ENCODE data around the gene SYNGR2. TPM values are rescaled to one million over a fixed set of nuclear protein-coding genes. Genes with fewer than 3 reads are reported as not detected.
A peak's percentile ranks its signal among the peaks of the same experiment; 100 is the strongest.

SYNGR2 gene
- total and polyA plus RNA-seq, 12 donors = 92.8 to 200 (median 116) TPM

DNA sequence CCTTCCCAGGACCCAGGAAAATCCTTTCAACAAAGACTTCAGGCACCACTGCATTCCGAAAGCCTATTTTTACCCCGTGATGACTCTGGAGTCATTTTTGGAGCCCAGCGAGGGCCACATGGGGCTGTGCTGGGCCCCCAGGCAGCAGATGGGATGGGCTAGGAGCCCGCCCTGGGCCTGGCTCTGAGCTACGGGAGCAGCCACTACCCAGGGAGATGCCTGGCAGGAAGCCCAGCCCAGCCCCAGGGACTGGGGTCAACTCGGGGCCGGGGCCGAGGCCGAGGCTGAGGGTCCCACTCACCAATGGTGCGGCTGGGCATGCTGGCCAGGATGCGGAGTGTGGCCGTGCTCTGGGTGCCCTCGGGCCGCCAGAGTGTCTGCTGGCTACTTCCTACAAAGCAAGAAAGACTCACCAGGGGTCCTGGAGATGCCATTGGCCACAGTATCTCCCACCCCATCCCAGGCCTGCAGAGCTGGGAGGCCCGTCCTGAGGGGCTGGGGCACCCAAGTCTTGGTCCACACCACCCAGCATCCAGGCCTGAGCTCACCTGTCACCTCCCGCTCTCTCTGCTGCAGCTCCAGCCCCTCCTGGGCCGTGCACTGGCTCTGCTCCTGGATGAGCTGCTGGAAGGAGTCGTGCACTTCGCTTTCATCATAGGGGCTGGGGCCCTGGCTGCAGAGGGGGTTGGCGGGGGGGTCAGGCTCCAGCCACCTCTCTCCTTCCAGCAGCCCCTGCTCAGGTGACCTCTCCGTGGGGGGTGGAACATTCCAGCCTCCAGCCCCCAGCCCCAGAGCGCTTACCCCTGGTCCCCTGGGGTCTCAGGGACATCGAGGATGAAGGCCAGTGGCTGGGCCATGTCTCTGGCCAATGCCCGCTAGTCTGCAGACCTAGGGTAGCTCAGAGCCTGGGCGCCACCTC, 42.1 kb upstream of the SYNGR2 start:
- peak overlapping the region in 7 of 10 donors; percentile 12 to 97 (median 92) for H3K4me3 ChIP-seq

GRCh38 chr17:78126895-78127238, 41.5 kb upstream of the SYNGR2 start:
- Histone ChIP-seq H3K36me3 (peaks cover 0 to 49% (median 28%) of the 10 kb centered on the region in 9 donors), H3K27me3 (peaks cover 0 to 3% (median 0%) of the 10 kb centered on the region in 7 donors), H3K4me3 (peak overlapping the region in 7 of 10 donors; percentile 57 to 97 (median 92)), H3K9me3 (no peaks in the 10 kb centered on the region), H3K27ac (peak overlapping the region; percentile 89 to 98 (median 96)), H3K4me1 (peaks cover 31 to 89% (median 72%) of the 10 kb centered on the region in 9 donors)
- WGBS, 2 donors = 45 to 52% methylated on average over 6 of the region's 6 CpGs
- intact Hi-C loops (cut with DNase I) = loop anchor here in 6 of 10 donors (2.0 to 5.0 kb wide), 4 partner anchors 20 to 120 kb away; no protein-coding TSS in a partner anchor
- no peak for DNase-seq
- TF ChIP-seq, protein P1, sequence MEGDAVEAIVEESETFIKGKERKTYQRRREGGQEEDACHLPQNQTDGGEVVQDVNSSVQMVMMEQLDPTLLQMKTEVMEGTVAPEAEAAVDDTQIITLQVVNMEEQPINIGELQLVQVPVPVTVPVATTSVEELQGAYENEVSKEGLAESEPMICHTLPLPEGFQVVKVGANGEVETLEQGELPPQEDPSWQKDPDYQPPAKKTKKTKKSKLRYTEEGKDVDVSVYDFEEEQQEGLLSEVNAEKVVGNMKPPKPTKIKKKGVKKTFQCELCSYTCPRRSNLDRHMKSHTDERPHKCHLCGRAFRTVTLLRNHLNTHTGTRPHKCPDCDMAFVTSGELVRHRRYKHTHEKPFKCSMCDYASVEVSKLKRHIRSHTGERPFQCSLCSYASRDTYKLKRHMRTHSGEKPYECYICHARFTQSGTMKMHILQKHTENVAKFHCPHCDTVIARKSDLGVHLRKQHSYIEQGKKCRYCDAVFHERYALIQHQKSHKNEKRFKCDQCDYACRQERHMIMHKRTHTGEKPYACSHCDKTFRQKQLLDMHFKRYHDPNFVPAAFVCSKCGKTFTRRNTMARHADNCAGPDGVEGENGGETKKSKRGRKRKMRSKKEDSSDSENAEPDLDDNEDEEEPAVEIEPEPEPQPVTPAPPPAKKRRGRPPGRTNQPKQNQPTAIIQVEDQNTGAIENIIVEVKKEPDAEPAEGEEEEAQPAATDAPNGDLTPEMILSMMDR (IDR thresholded peaks at IDR 0.05) = no peak
- ATAC-seq = no peak

More for the DNA sequence above, 42.1 kb upstream of the SYNGR2 start:
- 40 to 53% methylated on average over 25 of the region's 25 CpGs for WGBS, 2 donors
- intact Hi-C loops (cut with DNase I) = loop anchor here in 6 of 10 donors (2.0 to 5.0 kb wide), 4 partner anchors 19 to 121 kb away; no protein-coding TSS in a partner anchor
- DNase-seq (peak in 1 of 2 donors; percentile 68), ATAC-seq (peak; percentile 5 to 62 (median 37))
- Histone ChIP-seq H3K27ac (peak overlapping the region; percentile 89 to 98 (median 96)), H3K4me1 (peaks cover 31 to 89% (median 66%) of the 10 kb centered on the region in 9 donors), H3K36me3 (peaks cover 0 to 56% (median 29%) of the 10 kb centered on the region in 9 donors), H3K9me3 (no peaks in the 10 kb centered on the region), H3K27me3 (peaks cover 0 to under 1% (median 0%) of the 10 kb centered on the region in 7 donors)
- TF ChIP-seq, protein P1 (IDR thresholded peaks at IDR 0.05) = no peak

DNA sequence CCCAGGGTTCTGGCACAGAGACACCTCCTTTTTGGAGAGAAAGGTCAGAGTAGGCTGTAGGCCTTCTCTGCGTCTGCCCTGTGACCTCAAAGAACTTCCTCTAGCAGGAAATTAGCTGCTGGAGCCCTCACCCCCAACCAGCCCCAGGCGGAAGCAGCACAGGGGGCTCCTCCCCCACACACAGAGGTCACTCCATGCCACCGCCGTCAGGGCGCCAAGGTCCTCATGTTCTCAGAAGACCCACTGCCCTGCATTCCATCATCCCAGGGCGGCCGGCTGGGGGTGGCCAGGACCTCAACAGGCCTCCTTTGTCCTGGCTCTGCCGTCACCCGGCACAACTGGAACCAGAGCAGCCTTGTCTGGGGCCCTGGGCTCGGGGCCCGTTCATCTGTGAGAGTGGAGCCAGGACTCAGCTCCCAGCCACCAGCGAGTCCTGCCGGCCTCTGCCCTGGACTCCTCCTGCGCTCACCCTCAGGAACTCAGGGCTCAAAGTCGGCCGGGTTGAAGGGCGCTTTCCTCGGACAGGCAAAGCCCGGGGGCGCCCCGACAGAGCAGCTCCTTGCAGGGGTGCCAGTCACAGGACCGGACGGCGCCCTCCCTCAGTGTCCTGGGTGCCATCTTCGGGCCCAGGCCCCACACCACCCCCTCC, 41.0 kb upstream of the SYNGR2 start:
- peak; percentile 43 to 71 (median 64) for ATAC-seq
- H3K4me3 ChIP-seq = peak overlapping the region; percentile 57 to 97 (median 88)
- WGBS, 2 donors = 3 to 11% methylated on average over 25 of the region's 25 CpGs
- intact Hi-C loops (cut with DNase I) = loop anchor here in 6 of 10 donors (2.0 to 5.0 kb wide), 4 partner anchors 21 to 120 kb away; no protein-coding TSS in a partner anchor
- TF ChIP-seq, protein P1 (IDR thresholded peaks at IDR 0.05) = no peak
- DNase-seq = peak; percentile 78 to 84
- H3K4me1 ChIP-seq = peaks cover 31 to 92% (median 72%) of the 10 kb centered on the region in 9 donors
- peaks cover 0 to 3% (median 0%) of the 10 kb centered on the region in 7 donors for H3K27me3 ChIP-seq
- H3K27ac ChIP-seq = peak overlapping the region; percentile 89 to 98 (median 96)
- H3K9me3 ChIP-seq = no peaks in the 10 kb centered on the region
- H3K36me3 ChIP-seq = peaks cover 0 to 44% (median 23%) of the 10 kb centered on the region in 9 donors
